ENCODE measurements around the gene RHD. TPM values are rescaled to one million over a fixed set of nuclear protein-coding genes. Genes with fewer than 3 reads are reported as not detected.
"Not testable (repeated sequence)": the region's sequence is repeated elsewhere in the genome, so short reads cannot be mapped to it uniquely, and the experiment has no call there.

The RHD gene
- total RNA-seq, 2 experiments from 2014 or later, result not detected

GRCh38 chr1:25294889-25295826 is 22.8 kb downstream of the RHD start:
- POLR2A ChIA-PET, result interaction anchor here (0.7 kb wide), 1 partner anchor 165 kb away, joined by 4 read pairs; no protein-coding TSS in a partner anchor
- CTCF ChIA-PET, result not testable (repeated sequence)

- POLR2A ChIA-PET, CTCF ChIA-PET: not testable (repeated sequence)
These were observed 24.2 kb downstream of the RHD start for GRCh38 chr1:25296501-25296900.

DNA sequence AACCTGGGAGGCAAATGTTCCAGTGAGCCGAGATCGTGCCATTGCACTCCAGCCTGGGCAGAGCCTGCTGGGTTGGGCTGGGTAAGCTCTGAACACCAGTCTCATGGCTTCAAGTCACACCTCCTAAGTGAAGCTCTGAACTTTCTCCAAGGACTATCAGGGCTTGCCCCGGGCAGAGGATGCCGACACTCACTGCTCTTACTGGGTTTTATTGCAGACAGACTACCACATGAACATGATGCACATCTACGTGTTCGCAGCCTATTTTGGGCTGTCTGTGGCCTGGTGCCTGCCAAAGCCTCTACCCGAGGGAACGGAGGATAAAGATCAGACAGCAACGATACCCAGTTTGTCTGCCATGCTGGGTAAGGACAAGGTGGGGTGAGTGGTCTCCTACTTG is 28.4 kb downstream of the RHD start:
- POLR2A ChIA-PET, CTCF ChIA-PET: not testable (repeated sequence)

- CTCF ChIA-PET, POLR2A ChIA-PET: not testable (repeated sequence)
These were observed 30.0 kb downstream of the RHD start for GRCh38 chr1:25302330-25302729.

DNA sequence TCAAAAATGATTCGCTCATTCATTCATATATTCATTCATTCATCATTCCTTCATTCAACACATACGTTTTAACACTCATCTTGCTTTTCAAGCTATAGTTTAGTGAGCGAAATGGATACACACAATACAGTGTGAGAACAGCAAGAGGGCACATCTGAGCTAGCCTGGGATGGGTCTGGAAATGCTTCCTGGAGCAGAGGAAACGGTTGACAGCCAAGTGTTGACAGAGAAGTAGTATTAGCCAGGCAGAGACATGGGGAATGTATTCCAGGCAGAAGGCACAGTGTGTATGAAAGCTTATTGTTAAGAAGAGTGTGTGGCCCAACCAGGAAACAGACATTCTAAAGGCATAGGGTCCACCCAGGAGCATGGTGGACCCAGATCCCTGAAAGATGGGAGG is 32.6 kb downstream of the RHD start:
- POLR2A ChIA-PET, CTCF ChIA-PET: not testable (repeated sequence)

GRCh38 chr1:25308168-25308567 is 35.9 kb downstream of the RHD start:
- CTCF ChIA-PET, POLR2A ChIA-PET: not testable (repeated sequence)

- CTCF ChIA-PET, POLR2A ChIA-PET: not testable (repeated sequence)
These were observed 36.8 kb downstream of the RHD start for GRCh38 chr1:25309085-25309484.

DNA sequence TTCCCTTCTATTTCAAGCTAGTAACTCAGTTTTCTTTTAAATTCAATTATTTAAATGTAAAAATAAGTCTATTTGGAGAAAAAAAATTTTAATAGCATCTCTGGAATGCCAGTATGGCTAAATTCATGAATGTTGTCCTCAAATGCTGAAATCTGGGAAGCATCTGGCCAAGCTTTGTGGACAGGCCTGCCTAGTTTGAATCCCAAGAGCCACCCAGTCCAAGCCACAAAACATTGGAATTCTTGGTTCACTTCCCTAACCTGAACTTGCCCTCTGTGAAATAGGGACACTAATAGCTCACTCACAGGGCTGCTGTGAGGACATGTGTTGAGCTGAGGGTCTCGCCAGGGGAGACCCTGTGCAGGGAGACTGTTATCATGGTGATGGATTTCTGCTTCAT is 37.2 kb downstream of the RHD start:
- CTCF ChIA-PET, POLR2A ChIA-PET: not testable (repeated sequence)

DNA sequence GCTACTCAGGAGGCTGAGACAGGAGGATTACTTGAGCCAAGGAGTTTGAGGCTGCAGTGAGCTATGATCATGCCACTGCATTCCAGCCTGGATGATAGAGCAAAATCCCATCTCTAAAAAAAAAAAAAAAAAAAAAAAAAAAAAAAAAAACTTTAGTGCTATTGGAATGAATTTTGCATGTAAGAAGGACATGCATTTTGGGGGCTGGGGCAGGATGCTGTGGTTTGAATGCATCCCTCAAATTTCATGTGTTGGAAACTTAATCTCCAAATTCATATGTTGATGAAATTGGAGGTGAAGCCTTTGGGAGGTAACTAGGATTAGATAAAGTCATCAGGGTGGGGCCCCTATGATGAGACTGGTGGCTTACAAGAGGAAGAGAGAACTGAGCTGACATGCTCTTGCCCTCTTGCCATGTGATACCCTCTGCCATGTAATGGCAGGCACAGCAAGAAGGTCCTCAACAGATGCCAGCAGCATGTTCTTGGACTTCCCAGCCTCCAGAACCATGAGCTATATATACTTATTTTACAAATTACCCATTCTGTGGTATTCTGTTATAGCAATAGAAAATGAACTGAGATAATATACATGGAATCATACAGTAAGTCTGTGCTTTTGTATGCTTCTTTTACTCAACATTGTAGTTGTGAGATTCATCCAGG is 40.6 kb downstream of the RHD start:
- CTCF ChIA-PET, POLR2A ChIA-PET: not testable (repeated sequence)

DNA sequence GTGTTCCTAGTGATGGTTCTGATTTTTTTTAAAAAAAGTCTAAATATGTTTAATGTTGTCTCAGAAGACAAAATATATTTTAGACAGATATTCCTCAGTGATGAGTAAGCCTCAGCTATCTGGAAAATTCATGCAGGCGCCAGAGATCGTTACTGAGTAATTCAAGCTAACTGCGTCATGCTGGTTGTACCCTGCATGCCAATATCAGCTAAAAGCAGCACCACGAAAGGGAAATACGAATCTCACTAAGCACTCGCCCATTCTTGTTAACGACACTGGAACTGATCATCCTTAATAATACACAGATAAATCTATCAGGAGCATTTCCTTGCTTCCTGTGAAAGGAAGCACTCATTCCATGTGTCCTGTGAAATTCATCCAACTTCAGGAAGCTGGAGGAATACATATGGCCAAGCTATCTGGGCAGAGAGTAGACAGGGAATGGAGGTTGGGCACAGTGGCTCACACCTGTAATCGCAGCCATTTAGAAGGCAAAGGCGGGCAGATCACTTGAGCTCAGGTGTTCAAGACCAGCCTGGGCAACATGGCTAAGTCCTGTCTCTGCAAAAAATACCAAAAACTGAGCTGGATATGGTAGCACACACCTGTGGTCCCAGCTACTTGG is 48.1 kb downstream of the RHD start:
- CTCF ChIA-PET, result not testable (repeated sequence)

GRCh38 chr1:25322127-25322526 is 49.8 kb downstream of the RHD start:
- POLR2A ChIA-PET, CTCF ChIA-PET: not testable (repeated sequence)

More for the DNA sequence above, 48.1 kb downstream of the RHD start:
- POLR2A ChIA-PET, result not testable (repeated sequence)

DNA sequence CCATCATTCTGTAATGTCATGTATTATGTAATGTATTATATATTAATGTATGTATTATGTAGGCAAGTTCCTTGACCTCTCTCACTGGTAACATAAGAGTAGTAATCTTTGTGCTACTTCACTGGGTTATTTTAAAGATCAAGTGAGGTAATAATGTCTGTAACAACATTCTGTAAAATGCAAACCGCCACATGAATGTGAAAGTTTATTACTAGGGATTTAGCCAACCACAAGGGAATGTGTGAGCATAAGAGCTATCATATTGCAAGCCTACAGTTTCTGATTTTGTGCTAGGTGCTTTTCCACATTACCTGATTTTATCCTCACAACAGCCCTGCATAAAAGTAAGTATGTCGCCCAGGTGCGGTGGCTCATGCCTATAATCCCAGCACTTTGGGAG is 52.1 kb downstream of the RHD start:
- CTCF ChIA-PET, POLR2A ChIA-PET: not testable (repeated sequence)

GRCh38 chr1:25327864-25328790 is 55.8 kb downstream of the RHD start:
- CTCF ChIA-PET, POLR2A ChIA-PET: not testable (repeated sequence)

- POLR2A ChIA-PET, CTCF ChIA-PET: not testable (repeated sequence)
These were observed 56.5 kb downstream of the RHD start for GRCh38 chr1:25328791-25329185.

DNA sequence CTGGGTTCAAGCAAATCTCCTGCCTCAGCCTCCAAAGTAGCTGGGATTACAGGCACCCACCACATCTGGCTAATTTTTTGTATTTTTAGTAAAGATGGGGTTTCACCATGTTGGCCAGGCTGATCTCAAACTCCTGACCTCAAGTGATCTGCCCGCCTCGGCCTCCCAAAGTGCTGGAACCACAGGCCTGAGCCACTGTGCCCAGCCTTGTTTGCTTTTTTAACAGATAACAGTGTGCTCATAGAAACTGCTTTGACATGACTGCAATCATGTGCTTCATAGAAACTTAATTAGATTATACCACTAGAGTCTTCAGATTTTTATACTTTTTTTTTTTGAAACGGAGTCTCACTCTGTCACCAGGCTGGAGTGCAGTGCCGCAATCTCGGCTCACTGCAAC is 57.0 kb downstream of the RHD start:
- POLR2A ChIA-PET, result interaction anchor here (0.7 kb wide), 1 partner anchor 705 kb away, joined by 5 read pairs; no protein-coding TSS in a partner anchor
- CTCF ChIA-PET, result not testable (repeated sequence)

DNA sequence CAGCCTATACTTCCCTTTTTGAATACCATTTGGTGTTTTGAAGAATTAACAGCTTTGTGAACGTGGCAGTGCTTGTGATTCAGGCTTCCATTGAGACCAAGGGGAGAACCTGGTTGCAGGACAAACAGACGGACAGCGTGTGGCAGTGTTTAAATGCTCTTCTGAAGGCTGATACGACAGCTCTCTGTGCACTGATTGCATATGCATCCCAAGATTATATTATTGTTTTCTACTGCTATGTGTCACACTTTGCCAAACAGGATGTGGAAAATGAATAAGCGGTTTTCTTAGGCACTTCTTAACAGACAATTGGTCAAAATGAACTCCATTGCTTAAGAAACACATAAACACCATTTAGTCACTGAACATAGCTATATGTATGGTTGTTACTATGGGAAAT is 57.6 kb downstream of the RHD start:
- CTCF ChIA-PET, POLR2A ChIA-PET: not testable (repeated sequence)

DNA sequence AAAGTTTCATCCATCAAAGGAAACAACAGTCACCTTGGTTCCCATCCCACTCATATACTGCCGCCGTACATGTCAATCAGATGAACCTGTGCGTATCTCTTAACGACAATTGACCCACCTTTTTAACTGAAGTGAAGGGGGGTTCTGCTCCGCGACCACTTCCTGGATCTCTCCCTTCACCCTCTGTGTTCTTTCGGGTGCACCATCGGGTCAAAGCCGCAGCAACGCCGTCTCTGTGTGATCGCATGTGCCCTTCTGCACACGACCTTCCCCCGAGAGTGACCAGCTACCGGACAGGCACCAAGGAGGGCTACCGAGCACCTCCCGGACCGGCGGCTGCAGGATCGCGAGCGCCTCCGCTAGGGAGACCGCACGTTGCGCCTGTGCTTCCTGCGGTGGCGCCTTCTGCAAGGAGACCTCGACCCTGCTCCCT is 64.6 kb downstream of the RHD start:
- POLR2A ChIA-PET, CTCF ChIA-PET: not testable (repeated sequence)

GRCh38 chr1:25337483-25338187 is 65.3 kb downstream of the RHD start:
- POLR2A ChIA-PET, CTCF ChIA-PET: not testable (repeated sequence)

All from activated CD8-positive, alpha-beta memory T cell treated with anti-CD3 and anti-CD28 coated beads for 36 hours (primary cell).